ENCODE measurements around the gene ABO. TPM values are rescaled to one million over a fixed set of nuclear protein-coding genes. Genes with fewer than 3 reads are reported as not detected.
"Not testable (repeated sequence)": the region's sequence is repeated elsewhere in the genome, so short reads cannot be mapped to it uniquely, and the experiment has no call there.

ABO gene
- total RNA-seq, 4 donors from 2014 or later, result 43.7 to 283 (median 148) TPM

GRCh38 chr9:133235549-133236222, 39.3 kb downstream of the ABO start:
- Histone ChIP-seq H3K4me3 (no peak overlapping the region), H3K4me1 (peaks cover 0 to 17% (median 2%) of the 10 kb centered on the region in 4 donors), H3K9me3 (no peaks in the 10 kb centered on the region), H3K36me3 (no peaks in the 10 kb centered on the region), H3K27ac (no peak overlapping the region), H3K27me3 (no peaks in the 10 kb centered on the region)
- no peak for DNase-seq
- TF ChIP-seq CTCF (IDR thresholded peaks at IDR 0.05) (no peak), POLR2A (IDR thresholded peaks at IDR 0.05) (no peak)

- Histone ChIP-seq H3K27me3 (no peaks in the 10 kb centered on the region), H3K4me1 (peaks cover 0 to 13% (median 2%) of the 10 kb centered on the region in 4 donors), H3K36me3 (no peaks in the 10 kb centered on the region), H3K9me3 (no peaks in the 10 kb centered on the region), H3K4me3 (no peak overlapping the region), H3K27ac (no peak overlapping the region)
- DNase-seq, result no peak
- TF ChIP-seq POLR2A (IDR thresholded peaks at IDR 0.05) (no peak), CTCF (IDR thresholded peaks at IDR 0.05) (no peak)
These were observed 40.3 kb downstream of the ABO start for GRCh38 chr9:133234577-133235322.

- no peaks in the 10 kb centered on the region for H3K9me3 ChIP-seq
- H3K4me1 ChIP-seq, result peaks cover 0 to 4% (median 1%) of the 10 kb centered on the region in 4 donors
- H3K27ac ChIP-seq, result no peak overlapping the region
- TF ChIP-seq POLR2A (IDR thresholded peaks at IDR 0.05), result no peak
- no peak for TF ChIP-seq CTCF (IDR thresholded peaks at IDR 0.05)
- DNase-seq, result no peak
- H3K4me3 ChIP-seq, result no peak overlapping the region
- no peaks in the 10 kb centered on the region for H3K27me3 ChIP-seq
- H3K36me3 ChIP-seq, result no peaks in the 10 kb centered on the region
These were observed 41.1 kb downstream of the ABO start for GRCh38 chr9:133233681-133234432.

GRCh38 chr9:133231934-133232568, 43.0 kb downstream of the ABO start:
- H3K4me3 ChIP-seq, H3K9me3 ChIP-seq, H3K4me1 ChIP-seq, H3K36me3 ChIP-seq, H3K27ac ChIP-seq, H3K27me3 ChIP-seq, DNase-seq: not testable (repeated sequence)

- not testable (repeated sequence) for H3K4me3 ChIP-seq, H3K4me1 ChIP-seq, DNase-seq, H3K27me3 ChIP-seq, H3K27ac ChIP-seq, H3K9me3 ChIP-seq, H3K36me3 ChIP-seq
These were observed 44.5 kb downstream of the ABO start for GRCh38 chr9:133230514-133230913.

GRCh38 chr9:133230093-133230492, 44.9 kb downstream of the ABO start:
- TF ChIP-seq CTCF (IDR thresholded peaks at IDR 0.05) (no peak), POLR2A (IDR thresholded peaks at IDR 0.05) (no peak)
- Histone ChIP-seq H3K9me3 (no peaks in the 10 kb centered on the region), H3K4me3 (no peak overlapping the region), H3K27ac (no peak overlapping the region), H3K27me3 (no peaks in the 10 kb centered on the region), H3K4me1 (no peaks in the 10 kb centered on the region), H3K36me3 (no peaks in the 10 kb centered on the region)
- no peak for DNase-seq

GRCh38 chr9:133228474-133229193, 46.4 kb downstream of the ABO start:
- DNase-seq, result peak in 1 of 3 donors; percentile 12
- not testable (repeated sequence) for H3K4me1 ChIP-seq, H3K4me3 ChIP-seq, H3K27ac ChIP-seq, H3K9me3 ChIP-seq, H3K36me3 ChIP-seq, H3K27me3 ChIP-seq

- H3K27me3 ChIP-seq, H3K36me3 ChIP-seq, H3K4me1 ChIP-seq, H3K27ac ChIP-seq, H3K4me3 ChIP-seq, H3K9me3 ChIP-seq: not testable (repeated sequence)
- DNase-seq, result peak in 1 of 3 donors; percentile 34
These were observed 47.0 kb downstream of the ABO start for GRCh38 chr9:133227996-133228395.
